Panc1 (cell line): ENCODE results near the gene MED13L. TPM values are rescaled to one million over a fixed set of nuclear protein-coding genes. Genes with fewer than 3 reads are reported as not detected.

ENCODE experiments used
- ATAC-seq: fragments of 200-7000 bp; cut with Tn5 transposase; 2 replicates; pipeline ENCODE4 v1.9.1; 2020; ENCODE audit warnings: mild to moderate bottlenecking, moderate library complexity
- BruUV-seq: library from RNA; stranded (reverse); fragments of 400-500 nt; replicated peaks from 2 replicates; lab custom pipeline; 2021; lab: Mats Ljungman, UMichigan
- CTCF ChIA-PET: fragments of 300-600 bp; sonication (Branson Sonifier 250); formaldehyde crosslinking; loops from one replicate; lab custom pipeline; 2022; ENCODE audit warnings: antibody characterized with exemption; lab: Charles Lee
- POLR2A ChIA-PET: fragments of 300-600 bp; sonication (Branson Sonifier 250); formaldehyde crosslinking; loops from one replicate; lab custom pipeline; 2022; ENCODE audit warnings: antibody characterized with exemption; lab: Charles Lee
- DNase-seq: peaks from one replicate; pipeline ENCODE4 v3.0.0-alpha.2; 2010; ENCODE audit warnings: low read depth, low spot score
- H3K27ac ChIP-seq: 2 replicates; pipeline ENCODE4 v1.5.1; 2011; ENCODE audit warnings: mild to moderate bottlenecking, low read length, inconsistent platforms
- H3K27me3 ChIP-seq: fragments of 200-500 bp; sonication (Bioruptor generic); 2 replicates; pipeline ENCODE4 v1.6.0; 2014; ENCODE audit warnings: low read length, inconsistent platforms; ENCODE audit not compliant: control insufficient read depth, insufficient read depth
- H3K36me3 ChIP-seq: fragments of 200-500 bp; sonication (Bioruptor generic); 2 replicates; pipeline ENCODE4 v1.5.1; 2014; ENCODE audit warnings: inconsistent platforms, mild to moderate bottlenecking, low read length, moderate library complexity; ENCODE audit not compliant: control insufficient read depth, insufficient read depth
- H3K4me1 ChIP-seq: 2 replicates; pipeline ENCODE4 v1.5.1; 2011; ENCODE audit warnings: inconsistent platforms, mild to moderate bottlenecking, low read length, moderate library complexity; ENCODE audit not compliant: control insufficient read depth, insufficient read depth
- H3K4me3 ChIP-seq, 2 experiments: 2 replicates each; pipeline ENCODE4 v1.5.1; 2011 to 2012; ENCODE audit warnings: low read depth in 2 of 2, low read length in 2 of 2, mild to moderate bottlenecking in 2 of 2, inconsistent platforms in 1 of 2, moderate library complexity in 1 of 2
- H3K9me3 ChIP-seq: fragments of 200-500 bp; sonication (Bioruptor generic); 2 replicates; pipeline ENCODE4 v1.5.1; 2014; ENCODE audit warnings: low read depth, mild to moderate bottlenecking, inconsistent platforms, low read length, moderate library complexity; ENCODE audit not compliant: control insufficient read depth, insufficient read depth
- POLR2AphosphoS5 ChIP-seq: IDR thresholded peaks from 2 replicates; pipeline ENCODE4 v1.6.1; 2012; ENCODE audit warnings: mild to moderate bottlenecking, low read depth, low read length, moderate library complexity
- SIN3A ChIP-seq: IDR thresholded peaks from 2 replicates; pipeline ENCODE4 v1.6.1; 2012; ENCODE audit warnings: low read depth, mild to moderate bottlenecking, low read length, moderate library complexity, borderline replicate concordance; ENCODE audit not compliant: insufficient read depth
- TCF7L2 ChIP-seq: IDR thresholded peaks from 2 replicates; pipeline ENCODE4 v1.6.1; 2011; ENCODE audit warnings: mild to moderate bottlenecking, low read depth, low read length, inconsistent platforms
- in situ Hi-C: cut with HindIII; loops from 2 replicates; pipeline ENCODE4 v1.10.0; 2016; ENCODE audit warnings: low sequenced_read_pairs, low pct_unique_long_range_greater_than_20kb
- intact Hi-C: fragments of 100-400 bp; cut with micrococcal nuclease; formaldehyde crosslinking; loops from one replicate; pipeline ENCODE4 v1.10.0; 2022; ENCODE audit not compliant: unreplicated experiment
- total RNA-seq: library from RNA; stranded (reverse); gene quantifications from one replicate; pipeline ENCODE4 v1.2.1, GENCODE V29; 2021; ENCODE audit not compliant: unreplicated experiment
- TF ChIP-seq, protein P1 (sequence below), 2 experiments: IDR thresholded peaks; 2 replicates each; pipeline ENCODE4 v1.6.1; 2011 to 2012; ENCODE audit warnings: low read depth in 2 of 2, control low read depth in 1 of 2, low read length in 1 of 2, mild to moderate bottlenecking in 1 of 2, moderate library complexity in 1 of 2; ENCODE audit not compliant: insufficient read depth in 1 of 2
- TF ChIP-seq, protein P2 (sequence below): fragments of 450-650 bp; IDR thresholded peaks from 2 replicates; pipeline ENCODE4 v1.5.1; 2017; ENCODE audit warnings: mild to moderate bottlenecking

Gene MED13L
- total RNA-seq, 1 experiment from 2014 or later = 170 TPM

DNA sequence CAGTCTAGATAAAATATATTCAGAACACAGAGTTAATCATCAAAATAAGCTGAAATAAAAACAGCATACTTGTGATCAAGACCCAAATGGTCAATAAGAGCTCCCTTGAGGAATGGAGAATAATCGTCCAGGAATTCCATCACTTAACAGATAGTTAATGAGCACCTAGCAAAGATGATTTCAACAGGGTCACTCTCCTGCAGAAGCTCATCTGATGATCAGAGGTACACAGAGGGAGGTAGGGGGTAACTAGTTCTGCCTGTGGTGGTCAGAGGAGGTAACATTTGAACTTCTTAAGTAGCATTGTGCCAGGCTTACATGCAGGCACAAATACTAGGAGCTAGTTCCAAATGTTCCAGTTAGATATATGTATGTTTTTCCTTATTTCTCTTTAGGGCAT lies 9.5 kb downstream of the MED13L start:
- H3K9me3 ChIP-seq = no peaks in the 10 kb centered on the region
- DNase-seq = no peak
- H3K4me3 ChIP-seq = no peak overlapping the region
- no peaks in the 10 kb centered on the region for H3K27me3 ChIP-seq
- H3K36me3 ChIP-seq = no peaks in the 10 kb centered on the region
- intact Hi-C loops (no loop called here), in situ Hi-C loops (no loop called here)
- CTCF ChIA-PET = interaction anchor here (0.5 kb wide), 1 partner anchor 8 kb away, joined by 4 read pairs; no protein-coding TSS in a partner anchor
- POLR2A ChIA-PET = no interaction called here
- TF ChIP-seq SIN3A (no peak), POLR2AphosphoS5 (no peak), TCF7L2 (no peak)
- TF ChIP-seq, protein P1, sequence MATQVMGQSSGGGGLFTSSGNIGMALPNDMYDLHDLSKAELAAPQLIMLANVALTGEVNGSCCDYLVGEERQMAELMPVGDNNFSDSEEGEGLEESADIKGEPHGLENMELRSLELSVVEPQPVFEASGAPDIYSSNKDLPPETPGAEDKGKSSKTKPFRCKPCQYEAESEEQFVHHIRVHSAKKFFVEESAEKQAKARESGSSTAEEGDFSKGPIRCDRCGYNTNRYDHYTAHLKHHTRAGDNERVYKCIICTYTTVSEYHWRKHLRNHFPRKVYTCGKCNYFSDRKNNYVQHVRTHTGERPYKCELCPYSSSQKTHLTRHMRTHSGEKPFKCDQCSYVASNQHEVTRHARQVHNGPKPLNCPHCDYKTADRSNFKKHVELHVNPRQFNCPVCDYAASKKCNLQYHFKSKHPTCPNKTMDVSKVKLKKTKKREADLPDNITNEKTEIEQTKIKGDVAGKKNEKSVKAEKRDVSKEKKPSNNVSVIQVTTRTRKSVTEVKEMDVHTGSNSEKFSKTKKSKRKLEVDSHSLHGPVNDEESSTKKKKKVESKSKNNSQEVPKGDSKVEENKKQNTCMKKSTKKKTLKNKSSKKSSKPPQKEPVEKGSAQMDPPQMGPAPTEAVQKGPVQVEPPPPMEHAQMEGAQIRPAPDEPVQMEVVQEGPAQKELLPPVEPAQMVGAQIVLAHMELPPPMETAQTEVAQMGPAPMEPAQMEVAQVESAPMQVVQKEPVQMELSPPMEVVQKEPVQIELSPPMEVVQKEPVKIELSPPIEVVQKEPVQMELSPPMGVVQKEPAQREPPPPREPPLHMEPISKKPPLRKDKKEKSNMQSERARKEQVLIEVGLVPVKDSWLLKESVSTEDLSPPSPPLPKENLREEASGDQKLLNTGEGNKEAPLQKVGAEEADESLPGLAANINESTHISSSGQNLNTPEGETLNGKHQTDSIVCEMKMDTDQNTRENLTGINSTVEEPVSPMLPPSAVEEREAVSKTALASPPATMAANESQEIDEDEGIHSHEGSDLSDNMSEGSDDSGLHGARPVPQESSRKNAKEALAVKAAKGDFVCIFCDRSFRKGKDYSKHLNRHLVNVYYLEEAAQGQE (IDR thresholded peaks at IDR 0.05; ENCODE audit: insufficient read depth in 1 of 2, low read depth in 2 of 2, low read length in 1 of 2) = no peak
- TF ChIP-seq, protein P2, sequence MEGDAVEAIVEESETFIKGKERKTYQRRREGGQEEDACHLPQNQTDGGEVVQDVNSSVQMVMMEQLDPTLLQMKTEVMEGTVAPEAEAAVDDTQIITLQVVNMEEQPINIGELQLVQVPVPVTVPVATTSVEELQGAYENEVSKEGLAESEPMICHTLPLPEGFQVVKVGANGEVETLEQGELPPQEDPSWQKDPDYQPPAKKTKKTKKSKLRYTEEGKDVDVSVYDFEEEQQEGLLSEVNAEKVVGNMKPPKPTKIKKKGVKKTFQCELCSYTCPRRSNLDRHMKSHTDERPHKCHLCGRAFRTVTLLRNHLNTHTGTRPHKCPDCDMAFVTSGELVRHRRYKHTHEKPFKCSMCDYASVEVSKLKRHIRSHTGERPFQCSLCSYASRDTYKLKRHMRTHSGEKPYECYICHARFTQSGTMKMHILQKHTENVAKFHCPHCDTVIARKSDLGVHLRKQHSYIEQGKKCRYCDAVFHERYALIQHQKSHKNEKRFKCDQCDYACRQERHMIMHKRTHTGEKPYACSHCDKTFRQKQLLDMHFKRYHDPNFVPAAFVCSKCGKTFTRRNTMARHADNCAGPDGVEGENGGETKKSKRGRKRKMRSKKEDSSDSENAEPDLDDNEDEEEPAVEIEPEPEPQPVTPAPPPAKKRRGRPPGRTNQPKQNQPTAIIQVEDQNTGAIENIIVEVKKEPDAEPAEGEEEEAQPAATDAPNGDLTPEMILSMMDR = no peak
- H3K27ac ChIP-seq = peak overlapping the region; percentile 30; the same call in 1 of the 2 replicates
- no TSS peak for BruUV-seq
- ATAC-seq = no peak
- peaks cover 68% of the 10 kb centered on the region for H3K4me1 ChIP-seq

DNA sequence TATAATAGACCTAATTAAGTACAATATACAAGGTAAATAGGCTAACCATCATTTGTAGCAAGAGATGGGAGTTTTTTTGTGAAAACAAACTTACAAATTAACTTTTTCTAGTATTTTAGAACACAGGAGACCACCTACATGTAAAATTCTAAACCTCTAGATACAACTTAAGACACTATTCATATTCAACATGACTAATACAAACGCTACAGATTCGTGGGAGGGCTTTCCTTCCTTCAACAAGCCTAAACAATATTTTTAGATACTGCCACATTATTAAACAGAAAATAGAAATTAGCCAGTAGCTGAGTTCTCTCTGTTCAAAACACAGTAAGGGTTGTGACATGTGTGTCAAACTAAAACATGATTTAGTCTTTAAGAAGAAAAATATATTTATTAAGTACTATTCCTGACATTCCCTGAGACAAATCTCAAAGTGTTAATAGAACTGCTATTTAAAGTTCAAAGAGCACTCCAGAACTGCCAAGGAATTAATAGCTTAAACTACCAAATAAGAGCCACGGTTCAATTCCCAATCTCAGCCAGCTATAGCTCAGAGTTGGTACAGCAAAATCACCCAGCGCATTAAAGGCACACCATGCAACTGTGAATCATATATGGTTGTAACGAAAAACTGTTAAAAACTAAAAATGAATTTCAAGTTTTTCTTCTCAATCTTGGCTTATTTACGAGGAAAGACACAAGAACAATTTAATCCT lies 10.7 kb downstream of the MED13L start:
- no TSS peak for BruUV-seq
- no peak for DNase-seq
- H3K27ac ChIP-seq = peak overlapping the region; percentile 68

More for the DNA sequence above, 10.7 kb downstream of the MED13L start:
- no peaks in the 10 kb centered on the region for H3K9me3 ChIP-seq
- in situ Hi-C loops (no loop called here), intact Hi-C loops (no loop called here)
- peaks cover 74% of the 10 kb centered on the region for H3K4me1 ChIP-seq
- H3K4me3 ChIP-seq = no peak overlapping the region
- no peaks in the 10 kb centered on the region for H3K27me3 ChIP-seq
- TF ChIP-seq, protein P2 = no peak; the same call in 1 of the 2 replicates
- TF ChIP-seq SIN3A (no peak), POLR2AphosphoS5 (no peak), TCF7L2 (no peak)
- TF ChIP-seq, protein P1 (IDR thresholded peaks at IDR 0.05; ENCODE audit: insufficient read depth in 1 of 2, low read depth in 2 of 2, low read length in 1 of 2) = no peak
- CTCF ChIA-PET = interaction anchor here (0.6 kb wide), 1 partner anchor 387 kb away, joined by 7 read pairs; no protein-coding TSS in a partner anchor
- ATAC-seq = no peak
- POLR2A ChIA-PET = interaction anchor here (0.6 to 1.0 kb wide), 2 partner anchors 13 to 154 kb away, joined by 3 to 12 read pairs; no protein-coding TSS in a partner anchor
- H3K36me3 ChIP-seq = no peaks in the 10 kb centered on the region; the same call in 1 of the 2 replicates
